Regular cardiac myocyte (primary cell): ENCODE data around the gene CDC14B. TPM values are rescaled to one million over a fixed set of nuclear protein-coding genes. Genes with fewer than 3 reads are reported as not detected.

Source experiments
- total RNA-seq: library from RNA; depleted of rRNA; stranded (reverse); fragments of >200 nt; gene quantifications from 2 replicates; pipeline ENCODE4 v1.2.3, GENCODE V29; 2014

Gene CDC14B
- 10.4 and 31.0 TPM in 2 replicates for total RNA-seq

DNA sequence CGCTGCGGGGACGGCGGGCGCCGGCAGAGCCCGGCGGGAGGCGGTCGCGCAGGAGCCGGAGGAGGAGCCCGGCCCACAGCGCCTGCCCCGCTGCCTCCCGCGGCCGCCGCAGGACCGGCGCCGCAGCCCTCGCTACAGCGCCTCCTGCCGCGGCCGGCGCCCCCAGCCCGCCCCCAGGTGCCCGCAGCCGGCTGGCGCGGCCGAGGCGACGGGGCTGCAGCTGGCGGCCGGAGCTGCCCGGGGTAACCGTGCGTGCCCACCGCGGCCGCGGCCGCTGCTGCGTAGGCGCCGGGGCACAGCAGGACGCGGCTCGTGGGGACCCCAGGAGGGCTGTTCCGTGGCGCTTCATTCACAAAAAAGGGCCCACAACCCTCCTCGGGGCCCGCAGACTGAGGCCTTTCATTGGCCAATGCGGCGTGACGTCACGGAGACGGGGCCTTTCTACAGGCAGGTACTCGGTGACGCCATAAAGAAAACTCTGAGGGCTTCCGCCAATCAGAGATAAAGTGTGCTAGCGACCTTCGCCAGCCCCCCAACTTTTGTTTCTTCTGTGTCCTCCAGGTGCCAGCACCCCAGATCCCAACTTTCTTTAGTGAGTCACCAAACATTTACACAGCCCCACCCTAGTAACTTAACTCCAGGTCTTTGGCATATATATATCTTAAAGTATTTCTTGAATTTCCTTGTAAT lies at the start of gene CDC14B:
TSS of gene CDC14B (minus strand) at position 353 of the 690 bp plus-strand sequence. CDS start 465 bp downstream, outside the sequence.

DNA sequence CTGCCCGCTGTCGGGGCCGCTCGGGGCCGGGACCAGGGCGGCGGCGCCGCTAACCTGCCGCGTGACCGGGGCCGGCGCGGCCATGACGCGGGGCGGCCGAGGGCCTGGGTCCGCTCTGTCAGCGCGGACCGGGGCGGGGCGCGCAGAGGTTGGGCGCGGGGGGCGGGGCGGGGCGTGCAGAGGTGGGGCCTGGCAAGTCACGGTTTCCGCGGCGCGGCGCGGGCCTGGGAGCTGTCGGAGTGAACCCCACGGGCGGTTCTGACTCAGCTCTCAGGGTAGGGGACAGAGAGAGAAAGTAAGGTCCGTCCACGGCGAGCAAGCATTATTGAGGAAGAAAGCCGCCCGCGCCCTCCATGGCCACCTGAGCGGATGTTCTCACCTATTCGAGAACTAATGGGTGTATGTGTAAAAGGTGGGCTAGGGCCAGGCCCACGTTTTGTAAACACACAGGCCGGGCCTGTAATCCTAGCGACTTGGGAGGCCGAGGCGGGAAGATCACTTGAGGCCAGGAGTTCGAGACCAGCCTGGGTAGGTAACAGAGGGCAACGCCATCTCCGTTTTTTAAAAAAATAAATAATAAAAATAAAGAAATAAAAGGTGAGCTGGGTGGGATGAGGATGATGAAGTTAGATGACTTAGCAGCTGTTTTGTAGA lies 35.7 kb upstream of the CDC14B start, which contains the start of gene PRXL2C:
TSS of gene PRXL2C (minus strand) at position 120 of the 654 bp plus-strand sequence. CDS start at position 84, 36 bp downstream.

Other genes with a start within 250 kb of the CDC14B start
- 13.0 and 13.4 TPM in 2 replicates for gene SLC35D2, start 236.1 kb downstream of the CDC14B start, total RNA-seq
- gene ZNF367, start 201.5 kb downstream of the CDC14B start, total RNA-seq: 2.0 and 11.9 TPM in 2 replicates
- 15.8 and 19.9 TPM in 2 replicates for gene HABP4, start 169.7 kb downstream of the CDC14B start, total RNA-seq
- 13.0 and 16.6 TPM in 2 replicates for gene PRXL2C, start 35.5 kb upstream of the CDC14B start, total RNA-seq
- gene ZNF510, start 158.2 kb upstream of the CDC14B start, total RNA-seq: 9.6 and 16.6 TPM in 2 replicates
- gene ZNF782, start 234.7 kb upstream of the CDC14B start, total RNA-seq: 2.9 and 3.4 TPM in 2 replicates